PFSK-1 (cell line): ENCODE data around the gene CCAR1.

Experiments used
- FOXP2 ChIP-seq: optimal IDR thresholded peaks from 2 replicates; pipeline ENCODE3; 2011; ENCODE audit warnings: borderline replicate concordance, control low read depth, inconsistent platforms; ENCODE audit not compliant: insufficient read depth; ENCODE audit errors: extremely low read length, extremely low read depth
- POLR2AphosphoS5 ChIP-seq: IDR thresholded peaks from 2 replicates; pipeline ENCODE4 v1.6.1; 2012; ENCODE audit warnings: low read depth, mild to moderate bottlenecking, control low read depth, low read length, moderate library complexity
- SIN3A ChIP-seq: IDR thresholded peaks from 2 replicates; pipeline ENCODE4 v1.6.1; 2012; ENCODE audit warnings: mild to moderate bottlenecking, low read length, moderate library complexity, borderline replicate concordance; ENCODE audit not compliant: insufficient read depth
- TAF1 ChIP-seq: IDR thresholded peaks from 2 replicates; pipeline ENCODE4 v1.6.1; 2012; ENCODE audit warnings: low read length, control low read depth, borderline replicate concordance; ENCODE audit not compliant: insufficient read depth
- TF ChIP-seq, protein P1 (sequence below), 2 experiments: IDR thresholded peaks; 2 replicates each; pipeline versions ENCODE4 v1.6.1 to v1.8.0; 2011 to 2012; ENCODE audit warnings: low read depth in 2 of 2, low read length in 2 of 2, control low read depth in 1 of 2, inconsistent platforms in 1 of 2, mild to moderate bottlenecking in 1 of 2, moderate library complexity in 1 of 2; ENCODE audit not compliant: insufficient read depth in 1 of 2

CCAR1 gene

DNA sequence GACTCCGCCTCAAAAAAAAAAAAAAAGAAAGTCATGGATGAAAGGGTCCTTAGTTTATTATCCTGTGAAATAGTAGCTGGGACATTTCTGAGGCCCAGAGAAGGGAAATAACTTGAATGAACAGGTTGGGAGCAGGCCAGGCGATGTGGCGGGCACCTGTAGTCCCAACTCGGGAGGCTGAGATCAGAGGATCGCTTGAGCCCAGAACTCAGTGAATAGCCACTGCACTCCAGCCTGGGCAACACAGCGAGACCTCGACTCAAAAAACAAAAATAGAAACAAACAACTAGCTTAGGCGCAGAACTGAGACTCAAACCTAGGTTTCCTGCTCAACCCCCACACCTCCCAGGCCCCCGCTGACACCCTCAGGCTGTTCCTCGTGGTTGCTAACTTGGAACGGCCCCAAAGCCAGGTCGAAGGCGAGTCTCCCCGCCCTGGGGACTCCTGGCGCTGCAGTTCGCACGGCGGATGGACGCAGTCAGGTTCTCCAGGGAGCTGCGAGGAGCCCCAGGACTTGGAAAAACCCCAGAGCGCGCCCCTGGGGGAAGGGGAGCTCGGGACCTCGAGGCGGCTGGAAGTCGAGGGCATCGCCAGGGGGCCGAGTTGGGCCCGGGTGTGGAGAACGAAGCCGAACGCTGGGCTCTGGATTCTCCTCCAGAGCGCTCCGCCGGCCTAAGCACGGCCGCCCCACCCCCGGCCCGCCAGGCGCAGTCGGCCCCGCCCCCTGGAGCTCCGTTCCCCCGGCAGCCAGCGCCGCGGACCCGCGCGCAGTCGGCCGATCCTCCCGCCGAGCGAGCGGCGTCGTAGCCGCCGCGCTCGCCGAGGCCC, 105.9 kb downstream of the CCAR1 start, which contains the start of gene STOX1:
Gene STOX1 (plus strand): TSS at position 768 of the 828 bp plus-strand sequence. CDS start 93 bp downstream, outside the sequence.
- TF ChIP-seq SIN3A (no peak), FOXP2 (no peak), TAF1 (no peak), POLR2AphosphoS5 (no peak)
- TF ChIP-seq, protein P1, sequence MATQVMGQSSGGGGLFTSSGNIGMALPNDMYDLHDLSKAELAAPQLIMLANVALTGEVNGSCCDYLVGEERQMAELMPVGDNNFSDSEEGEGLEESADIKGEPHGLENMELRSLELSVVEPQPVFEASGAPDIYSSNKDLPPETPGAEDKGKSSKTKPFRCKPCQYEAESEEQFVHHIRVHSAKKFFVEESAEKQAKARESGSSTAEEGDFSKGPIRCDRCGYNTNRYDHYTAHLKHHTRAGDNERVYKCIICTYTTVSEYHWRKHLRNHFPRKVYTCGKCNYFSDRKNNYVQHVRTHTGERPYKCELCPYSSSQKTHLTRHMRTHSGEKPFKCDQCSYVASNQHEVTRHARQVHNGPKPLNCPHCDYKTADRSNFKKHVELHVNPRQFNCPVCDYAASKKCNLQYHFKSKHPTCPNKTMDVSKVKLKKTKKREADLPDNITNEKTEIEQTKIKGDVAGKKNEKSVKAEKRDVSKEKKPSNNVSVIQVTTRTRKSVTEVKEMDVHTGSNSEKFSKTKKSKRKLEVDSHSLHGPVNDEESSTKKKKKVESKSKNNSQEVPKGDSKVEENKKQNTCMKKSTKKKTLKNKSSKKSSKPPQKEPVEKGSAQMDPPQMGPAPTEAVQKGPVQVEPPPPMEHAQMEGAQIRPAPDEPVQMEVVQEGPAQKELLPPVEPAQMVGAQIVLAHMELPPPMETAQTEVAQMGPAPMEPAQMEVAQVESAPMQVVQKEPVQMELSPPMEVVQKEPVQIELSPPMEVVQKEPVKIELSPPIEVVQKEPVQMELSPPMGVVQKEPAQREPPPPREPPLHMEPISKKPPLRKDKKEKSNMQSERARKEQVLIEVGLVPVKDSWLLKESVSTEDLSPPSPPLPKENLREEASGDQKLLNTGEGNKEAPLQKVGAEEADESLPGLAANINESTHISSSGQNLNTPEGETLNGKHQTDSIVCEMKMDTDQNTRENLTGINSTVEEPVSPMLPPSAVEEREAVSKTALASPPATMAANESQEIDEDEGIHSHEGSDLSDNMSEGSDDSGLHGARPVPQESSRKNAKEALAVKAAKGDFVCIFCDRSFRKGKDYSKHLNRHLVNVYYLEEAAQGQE (IDR thresholded peaks at IDR 0.05; ENCODE audit: insufficient read depth in 1 of 2, low read depth in 2 of 2, low read length in 2 of 2) = no peak

DNA sequence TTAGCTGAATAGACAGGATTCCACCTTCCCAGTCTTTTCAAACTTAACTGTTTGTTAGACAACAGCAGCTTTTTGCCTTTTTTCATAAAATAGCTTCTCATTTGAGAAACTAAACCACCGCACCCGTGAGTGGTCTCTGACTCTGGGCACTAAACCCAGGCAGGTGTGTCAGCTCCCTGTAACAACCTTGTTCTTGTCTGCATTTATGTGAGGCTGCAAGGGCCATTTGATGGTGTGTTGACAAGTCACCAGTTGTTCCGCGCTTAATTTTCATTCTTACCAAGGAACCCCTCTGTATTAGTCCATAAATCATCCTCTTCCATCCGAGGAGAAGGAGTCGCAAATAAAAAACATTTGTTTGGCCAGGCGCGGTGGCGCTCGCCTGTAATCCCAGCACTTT, 107.8 kb downstream of the CCAR1 start:
- TF ChIP-seq SIN3A (no peak), POLR2AphosphoS5 (no peak), TAF1 (no peak), FOXP2 (no peak)
- TF ChIP-seq, protein P1 (IDR thresholded peaks at IDR 0.05; ENCODE audit: insufficient read depth in 1 of 2, low read depth in 2 of 2, low read length in 2 of 2) = no peak

DNA sequence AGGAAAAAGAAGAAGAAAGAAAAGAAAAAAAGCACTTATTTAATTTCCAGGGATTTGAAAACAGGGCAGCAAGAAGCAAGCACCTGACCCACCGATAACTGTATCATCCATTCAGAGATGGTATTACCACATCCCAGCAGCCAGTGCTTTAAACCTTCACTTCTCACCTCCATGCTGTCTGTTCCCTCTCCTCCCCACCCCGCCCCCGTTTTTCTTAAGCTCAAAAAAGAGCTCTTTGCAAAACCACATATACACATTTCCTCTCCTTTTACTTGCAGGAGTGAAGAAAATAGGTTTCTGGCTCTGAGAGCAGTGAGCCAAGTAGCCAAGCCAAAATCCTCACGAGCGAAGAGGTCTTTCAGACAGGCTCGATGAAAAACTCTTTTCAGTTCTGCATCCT, 108.5 kb downstream of the CCAR1 start:
- TF ChIP-seq FOXP2 (no peak), POLR2AphosphoS5 (no peak), SIN3A (no peak)

DNA sequence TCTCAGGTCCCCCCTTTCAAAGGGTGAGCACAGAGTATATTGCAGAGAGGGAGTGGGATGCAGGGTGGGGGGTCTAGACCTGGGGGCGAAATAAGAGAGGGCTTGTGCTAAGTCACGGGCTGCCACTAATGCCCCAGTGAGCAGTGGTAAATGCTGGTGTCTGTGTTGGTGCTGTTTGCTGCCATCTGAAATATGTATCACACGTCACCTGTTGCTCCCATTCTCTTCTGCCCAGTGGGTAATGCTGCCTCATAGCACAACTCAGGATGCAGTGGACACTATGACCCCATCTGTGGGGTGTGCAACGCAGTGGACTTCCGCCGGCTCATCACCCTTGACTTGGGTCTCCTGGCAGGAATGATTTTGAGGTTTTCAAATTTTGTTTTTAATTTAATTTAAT, 108.9 kb downstream of the CCAR1 start:
- TF ChIP-seq TAF1 (no peak), POLR2AphosphoS5 (no peak), FOXP2 (no peak), SIN3A (no peak)

DNA sequence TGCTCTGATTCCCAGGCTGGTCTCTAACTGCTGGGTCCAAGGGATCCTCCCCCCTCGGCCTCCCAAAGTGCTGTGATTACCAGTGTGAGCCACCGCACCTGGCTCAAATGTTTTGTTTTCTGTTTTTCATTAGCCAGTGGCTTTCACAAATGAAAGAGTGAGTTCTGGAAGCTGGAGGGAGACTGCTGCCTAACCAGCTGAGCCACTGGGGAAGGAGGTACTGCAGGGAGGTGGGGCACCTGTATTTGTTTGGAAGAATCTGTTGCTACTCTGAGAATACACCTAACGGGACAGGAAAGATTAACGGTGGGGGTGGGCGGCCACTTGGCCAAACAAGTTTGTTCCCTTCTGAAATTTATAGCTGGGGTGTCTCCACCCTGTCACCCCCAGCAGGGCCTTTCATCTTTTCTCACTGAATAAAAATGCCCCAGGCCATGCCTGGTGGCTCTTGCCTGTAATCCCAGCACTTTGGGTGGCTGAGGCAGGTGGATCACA, 111.0 kb downstream of the CCAR1 start:
- TF ChIP-seq FOXP2 (no peak), TAF1 (no peak), POLR2AphosphoS5 (no peak), SIN3A (no peak)
- TF ChIP-seq, protein P1 (IDR thresholded peaks at IDR 0.05; ENCODE audit: insufficient read depth in 1 of 2, low read depth in 2 of 2, low read length in 2 of 2) = no peak

DNA sequence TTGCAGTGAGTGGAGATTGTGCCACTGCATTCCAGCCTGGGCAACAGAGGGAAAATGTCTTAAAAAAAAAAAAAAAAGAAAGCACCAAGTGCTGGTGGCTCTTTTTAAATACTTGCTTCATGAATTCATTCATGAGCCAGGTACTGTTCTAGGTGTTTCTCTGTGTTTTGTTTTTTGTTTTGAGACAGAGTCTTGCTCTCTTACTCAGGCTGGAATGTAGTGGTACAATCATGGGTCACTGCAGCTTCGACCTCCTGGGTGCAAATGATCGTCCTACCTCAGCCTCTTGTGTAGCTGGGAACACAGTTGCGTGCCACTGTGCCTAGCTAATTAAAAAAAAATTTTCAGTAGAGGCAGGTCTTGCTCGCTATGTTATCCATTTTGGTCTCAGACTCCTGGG, 111.6 kb downstream of the CCAR1 start:
- no peak for TF ChIP-seq FOXP2
